ACHN (cell line): ENCODE results near the gene ZMIZ1.
"Not testable (repeated sequence)": the region's sequence is repeated elsewhere in the genome, so short reads cannot be mapped to it uniquely, and the experiment has no call there.

ENCODE experiments used
- DNase-seq: peaks from one replicate; pipeline ENCODE4 v3.0.0-alpha.2; 2015
- in situ Hi-C: cut with HindIII; loops from 2 replicates; pipeline ENCODE4 v1.10.0; 2017; ENCODE audit warnings: low sequenced_read_pairs, low pct_ligation_motif_present, low pct_unique_long_range_greater_than_20kb

The ZMIZ1 gene

DNA sequence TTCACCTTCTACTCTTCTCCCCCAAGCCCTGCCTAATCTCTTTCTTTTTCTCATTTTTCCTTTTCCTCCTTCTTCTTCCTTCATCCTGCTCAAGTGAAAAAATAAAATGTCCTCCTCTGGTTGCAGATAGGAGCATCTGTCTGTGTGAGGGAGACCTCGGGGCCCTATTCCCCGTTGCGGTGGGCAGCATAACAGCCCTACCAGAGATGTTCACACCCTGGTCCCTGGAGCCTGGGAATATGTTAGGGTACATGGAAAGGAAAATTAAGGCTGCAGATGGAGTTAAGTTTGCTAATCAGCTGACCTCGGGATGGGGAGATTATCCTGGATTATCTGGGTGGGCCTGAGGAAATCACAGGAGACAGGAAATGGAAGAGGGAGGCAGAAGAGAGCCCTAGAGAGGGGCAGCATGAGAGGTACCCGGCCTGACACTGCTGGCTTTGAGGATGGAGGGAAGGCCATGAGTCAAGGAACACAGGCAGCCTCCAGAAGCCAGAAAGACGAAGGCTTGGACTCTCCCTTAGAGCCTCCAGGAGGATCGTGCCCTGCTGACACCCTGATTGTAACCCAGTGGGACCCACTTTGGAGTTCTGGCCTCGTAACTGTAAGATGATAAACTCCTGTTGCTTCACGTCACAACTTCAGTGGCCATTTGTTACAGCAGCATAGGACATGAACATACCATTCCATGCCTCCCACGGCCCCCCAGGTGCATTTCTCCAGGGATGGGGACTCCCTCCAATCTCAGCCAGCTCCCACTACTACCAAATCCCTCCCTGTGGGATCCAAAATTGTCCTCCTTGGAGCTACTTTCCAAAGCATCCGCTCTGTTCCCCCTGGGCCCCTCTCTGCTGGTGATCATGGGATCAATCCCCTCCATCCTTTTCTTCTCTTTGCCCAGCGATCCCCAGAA lies 39.0 kb upstream of the ZMIZ1 start:
- DNase-seq, result no peak
- in situ Hi-C loops, result no loop called here

DNA sequence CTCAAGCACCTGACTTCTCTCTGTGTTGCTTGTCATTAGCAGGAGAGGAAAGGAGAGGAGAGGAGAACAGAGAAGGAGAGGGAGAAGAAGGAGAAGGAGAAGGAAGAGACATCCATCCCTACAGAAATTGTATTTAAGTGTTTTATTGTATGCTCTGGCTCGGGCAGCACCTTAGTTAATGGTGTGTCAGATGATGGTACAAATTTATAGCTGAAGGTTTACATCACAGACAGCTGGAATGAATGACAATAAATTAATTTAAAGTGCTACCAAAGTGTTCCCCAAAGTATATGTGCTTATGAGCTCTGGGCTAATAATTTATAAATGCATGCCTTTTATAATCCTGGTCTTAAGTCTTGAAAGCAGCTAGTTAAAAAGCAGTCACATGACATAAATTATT lies 38.1 kb upstream of the ZMIZ1 start:
- in situ Hi-C loops, result no loop called here

DNA sequence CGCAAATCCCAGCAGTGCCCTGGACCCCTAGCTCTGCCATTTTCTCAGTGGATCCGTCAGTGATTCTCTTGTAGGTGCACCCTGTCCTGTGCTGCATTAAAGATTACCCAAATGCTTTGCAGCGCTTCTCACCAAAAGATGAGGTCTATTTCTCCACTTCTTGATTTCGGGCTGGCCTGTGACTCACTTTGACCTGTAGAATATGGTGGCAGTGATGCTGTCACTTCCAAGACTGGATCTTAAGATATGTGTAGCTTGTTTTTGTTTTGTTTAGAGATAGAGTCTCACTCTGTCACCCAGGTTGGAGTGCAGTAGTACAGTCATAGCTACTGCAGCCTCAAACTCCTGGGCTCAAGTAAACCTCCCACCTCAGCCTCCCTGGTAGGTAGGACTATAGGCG lies 37.0 kb upstream of the ZMIZ1 start:
- DNase-seq, result no peak
- in situ Hi-C loops, result no loop called here

More for the DNA sequence above, 38.1 kb upstream of the ZMIZ1 start:
- no peak for DNase-seq

GRCh38 chr10:79034271-79034876 lies 34.4 kb upstream of the ZMIZ1 start:
- in situ Hi-C loops, result no loop called here
- no peak for DNase-seq

- in situ Hi-C loops, DNase-seq: not testable (repeated sequence)
These were observed 32.4 kb upstream of the ZMIZ1 start for GRCh38 chr10:79036416-79036815.

DNA sequence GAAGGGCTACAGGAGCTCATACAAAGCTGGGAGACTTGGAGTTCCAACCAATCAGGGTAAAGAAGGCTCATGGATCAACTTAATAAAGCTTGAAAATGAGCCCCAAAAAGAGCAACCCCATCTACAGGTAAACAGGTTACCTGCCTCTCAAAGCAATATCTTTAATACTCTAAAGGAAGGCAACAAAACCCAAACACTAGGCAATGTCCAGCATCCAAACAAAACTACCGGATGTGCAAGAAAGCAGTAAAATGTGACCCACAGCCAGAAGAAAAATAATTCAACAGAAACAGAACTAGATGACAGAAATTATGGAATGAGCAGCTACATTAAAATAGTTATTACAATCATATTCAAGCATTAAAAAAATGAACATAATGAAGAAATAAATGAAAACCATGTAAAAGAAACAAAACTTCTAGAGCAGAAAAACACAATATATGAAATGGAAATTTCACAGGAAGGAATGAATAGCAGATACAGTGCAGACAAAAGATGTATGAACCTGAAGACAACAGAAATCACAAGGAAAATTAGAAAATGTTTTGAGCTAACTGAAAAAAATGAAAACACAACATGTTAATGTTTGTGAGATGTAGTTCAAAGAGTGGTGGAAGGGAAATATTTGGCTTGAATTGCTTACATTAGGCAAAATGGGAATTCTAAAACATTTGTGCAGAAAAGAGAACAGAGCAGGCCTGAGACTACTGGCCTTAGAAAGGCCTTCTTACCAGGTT lies 30.5 kb upstream of the ZMIZ1 start:
- in situ Hi-C loops, result no loop called here
- DNase-seq, result no peak

DNA sequence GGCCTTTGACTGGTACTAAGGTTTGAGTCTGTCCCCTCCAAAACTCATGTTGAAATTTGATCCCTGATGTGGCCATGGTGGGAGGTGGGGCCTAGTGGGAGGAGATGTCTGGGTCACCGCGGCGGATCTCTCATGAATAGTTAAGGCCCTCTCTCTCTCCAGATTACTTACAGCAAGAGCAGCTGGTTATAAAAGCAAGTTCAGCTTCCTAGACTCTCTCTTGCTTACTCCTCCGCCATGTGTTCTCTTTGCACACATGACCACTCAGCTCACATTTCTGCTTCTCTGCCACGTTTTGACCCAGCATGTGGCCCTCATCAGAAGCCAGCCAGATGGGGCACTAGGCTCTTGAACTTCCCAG lies 29.9 kb upstream of the ZMIZ1 start:
- in situ Hi-C loops, result no loop called here

GRCh38 chr10:79042639-79043411 lies 25.9 kb upstream of the ZMIZ1 start:
- DNase-seq, result no peak
- in situ Hi-C loops, result no loop called here

More for the DNA sequence above, 29.9 kb upstream of the ZMIZ1 start:
- DNase-seq, result no peak

DNA sequence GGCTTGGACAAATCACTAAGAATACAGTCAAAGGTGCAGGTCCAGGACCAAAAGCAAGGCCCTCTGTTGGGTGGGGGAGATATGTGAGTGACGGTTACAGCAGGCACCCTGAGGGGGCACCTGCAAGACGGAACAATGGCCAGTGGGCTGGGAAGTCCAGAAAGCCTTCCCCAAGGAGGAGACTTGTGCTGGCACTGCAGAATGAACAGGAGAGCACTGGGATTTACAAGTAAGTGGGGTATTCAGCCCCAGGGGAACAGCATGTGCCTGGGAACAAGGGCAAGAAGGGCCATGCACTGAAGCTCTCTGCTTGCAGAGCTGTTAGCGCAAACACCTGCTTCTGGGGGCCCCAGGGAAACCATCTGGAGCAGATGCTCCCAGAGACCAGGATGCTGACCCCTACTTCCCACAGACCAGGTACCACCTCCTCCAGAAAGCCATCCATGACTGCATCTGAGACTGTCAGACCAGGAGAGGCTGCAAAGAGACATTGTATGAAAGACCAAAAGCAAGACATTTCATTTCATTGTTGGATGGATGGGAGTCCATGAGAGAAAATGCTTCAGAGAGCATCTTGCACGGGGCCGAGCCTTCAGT lies 24.6 kb upstream of the ZMIZ1 start:
- in situ Hi-C loops, result no loop called here
- no peak for DNase-seq

DNA sequence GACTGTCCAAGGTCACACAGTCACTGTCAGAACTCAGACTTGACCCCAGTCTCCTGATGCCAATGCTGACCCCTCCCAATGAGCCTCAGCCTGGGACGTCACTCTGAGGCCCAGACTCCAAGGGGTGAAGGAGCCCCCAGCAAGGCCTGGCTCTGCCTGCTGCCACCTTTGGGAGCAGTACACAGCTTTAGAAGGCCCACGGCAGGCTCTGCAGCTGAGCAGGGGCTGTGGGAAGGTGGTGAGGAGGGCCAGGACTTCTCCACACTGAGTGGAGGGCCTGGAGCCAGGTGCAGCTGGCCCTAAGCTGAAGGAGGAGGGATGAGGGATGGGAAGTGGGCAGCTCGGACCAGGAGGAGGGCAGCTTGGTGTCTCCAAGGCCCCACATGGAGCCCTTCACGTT lies 23.9 kb upstream of the ZMIZ1 start:
- in situ Hi-C loops, result no loop called here
- DNase-seq, result no peak

DNA sequence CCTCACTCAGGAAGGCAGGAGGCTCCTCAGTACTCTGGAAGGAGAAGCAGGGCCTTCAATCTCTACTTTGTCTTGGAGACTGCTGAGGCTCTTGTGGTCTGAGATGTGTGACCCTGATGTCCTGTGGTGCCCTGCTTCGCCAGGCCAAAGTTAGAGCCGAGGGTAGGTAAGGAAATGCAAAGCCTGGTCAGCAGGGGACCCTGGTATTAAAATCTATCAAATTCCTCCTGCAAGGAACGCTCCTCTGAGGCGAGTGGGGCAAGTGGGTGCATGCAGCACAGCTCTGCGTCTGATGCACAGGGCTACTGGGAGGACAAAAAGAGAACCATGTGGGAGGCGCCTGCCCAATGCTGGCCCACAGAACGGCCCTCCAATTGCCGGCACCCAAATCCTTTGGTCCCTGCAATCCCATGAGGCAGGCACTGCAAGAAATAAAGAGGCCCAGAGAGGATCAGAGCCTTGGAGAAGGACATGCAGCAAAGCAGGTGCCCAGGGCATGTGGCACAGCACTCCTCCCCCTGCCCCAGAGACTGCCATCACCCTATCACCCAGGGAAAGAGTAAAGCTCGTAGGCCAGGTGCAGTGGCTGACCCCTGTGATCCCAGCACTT lies 23.1 kb upstream of the ZMIZ1 start:
- in situ Hi-C loops, result no loop called here
- no peak for DNase-seq

GRCh38 chr10:79046326-79046725 lies 22.4 kb upstream of the ZMIZ1 start:
- DNase-seq, result no peak
- in situ Hi-C loops, result no loop called here

DNA sequence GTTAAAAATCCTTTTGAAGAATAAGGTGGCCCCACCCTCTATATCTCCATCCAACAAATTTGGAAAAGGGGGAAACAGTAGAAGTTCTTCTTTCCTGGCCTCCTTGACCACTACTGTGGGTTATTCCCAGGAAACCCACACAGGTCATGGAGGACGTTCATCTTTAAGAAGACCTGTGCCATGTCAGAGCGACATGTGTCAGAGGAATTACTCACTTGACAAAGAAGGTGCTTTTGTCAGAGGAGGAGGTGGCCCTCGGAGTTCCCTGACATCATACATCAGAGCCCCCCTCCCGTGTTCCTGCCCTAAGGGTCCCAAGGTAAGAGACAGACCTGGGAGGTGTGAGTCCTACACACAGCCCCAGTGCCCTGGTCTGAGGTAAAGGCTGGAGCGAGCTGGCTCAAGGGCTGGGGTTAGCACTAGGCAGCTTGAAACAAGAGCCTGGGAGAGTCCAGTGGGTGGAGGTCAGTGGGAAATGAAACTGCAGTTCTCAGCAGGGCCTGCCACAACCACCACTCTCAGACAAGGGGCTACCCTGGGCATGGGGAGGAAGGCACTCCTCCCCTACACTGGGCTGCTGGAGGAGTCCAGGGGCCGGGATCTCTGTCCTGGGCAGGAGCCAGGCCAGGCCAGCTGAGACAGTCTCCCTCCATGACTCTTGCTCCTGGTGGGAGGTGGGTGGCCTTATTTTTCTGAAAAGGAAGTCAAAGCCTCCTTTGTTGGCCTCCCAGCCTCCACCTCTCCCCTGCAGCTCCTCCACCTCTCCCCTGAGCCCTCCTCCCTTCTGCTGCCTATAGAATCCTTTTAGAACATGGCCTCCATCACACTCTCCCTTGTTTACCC lies 21.8 kb upstream of the ZMIZ1 start:
- in situ Hi-C loops, result no loop called here
- DNase-seq, result no peak

DNA sequence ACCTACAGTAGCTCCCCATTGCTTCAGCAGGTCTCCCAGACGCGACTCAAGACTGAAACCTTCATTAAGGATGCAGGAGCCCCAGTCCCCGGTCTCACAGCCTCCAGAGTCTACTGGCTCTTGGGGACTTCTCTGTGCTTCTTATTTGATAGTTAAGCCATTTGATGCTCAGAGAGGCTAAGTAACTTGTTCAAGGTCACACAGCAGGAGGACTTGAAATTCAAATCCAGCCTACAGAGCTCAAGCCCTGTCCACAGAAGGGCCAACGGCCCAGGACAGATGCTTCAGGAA lies 21.2 kb upstream of the ZMIZ1 start:
- no peak for DNase-seq
- in situ Hi-C loops, result no loop called here

GRCh38 chr10:79047875-79048638 lies 20.7 kb upstream of the ZMIZ1 start:
- in situ Hi-C loops, result no loop called here
- no peak for DNase-seq

DNA sequence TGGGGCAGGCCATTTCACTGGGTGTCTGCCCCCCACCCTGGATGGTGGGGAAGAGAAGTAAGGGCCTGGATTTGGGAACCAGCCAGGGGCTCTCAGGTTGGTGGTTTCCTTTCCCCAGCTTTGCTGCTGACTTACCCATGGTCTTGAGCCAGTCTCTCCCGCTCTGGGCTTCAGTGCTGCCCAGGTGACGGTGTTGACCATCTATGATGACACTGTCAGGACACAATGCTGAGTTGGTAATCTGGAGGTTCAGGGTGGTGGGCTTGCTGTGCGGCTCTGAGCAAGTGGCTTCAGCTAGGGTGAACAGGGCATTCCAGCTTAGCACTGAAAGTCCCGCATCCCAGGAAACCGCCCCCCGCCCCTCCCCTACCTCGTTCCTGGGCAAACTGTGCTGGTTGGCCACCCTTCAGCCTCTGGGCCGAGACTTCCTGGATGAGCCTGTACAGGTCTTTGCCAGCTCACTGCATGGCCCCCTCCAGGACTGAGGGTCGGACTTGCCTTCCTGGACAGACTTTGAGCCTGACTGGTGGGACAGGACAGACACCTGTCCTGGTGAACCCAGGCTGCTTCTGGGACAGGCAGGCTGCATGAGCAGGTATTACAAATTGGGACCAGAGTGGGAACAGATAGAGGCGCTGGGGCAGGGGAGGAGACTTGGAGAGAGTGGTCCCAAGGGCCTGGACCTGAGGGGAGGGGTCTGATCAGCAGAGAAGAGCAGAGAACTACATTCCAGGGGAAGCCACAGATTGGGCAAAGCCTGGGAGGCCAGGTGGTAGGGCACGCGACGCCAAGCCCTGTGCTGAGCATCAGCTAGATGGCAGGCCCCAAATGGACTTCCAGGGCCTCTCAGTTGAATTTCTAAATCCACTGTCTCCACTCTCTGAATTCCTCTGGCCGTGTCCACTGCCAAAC lies 19.9 kb upstream of the ZMIZ1 start:
- in situ Hi-C loops, result no loop called here
- no peak for DNase-seq
